Testis (tissue), 2 donors: ENCODE measurements around the gene ANAPC13.

ENCODE experiments used
- POLR2A ChIP-seq: fragments of 450-650 bp; IDR thresholded peaks from one replicate; pipeline ENCODE4 v1.6.1; 2017; ENCODE audit warnings: antibody characterized with exemption, mild to moderate bottlenecking, moderate library complexity
- TF ChIP-seq, protein P1 (sequence below), 3 experiments: fragments of 450-650 bp in 2 of 3; fragments of 200-600 bp in 1 of 3; sonication (generic) in 1 of 3; IDR thresholded peaks; one replicate each; pipeline ENCODE4 v1.5.1; 2016 to 2019; ENCODE audit warnings: antibody characterized with exemption in 3 of 3, mild to moderate bottlenecking in 2 of 3, moderate library complexity in 1 of 3

DNA sequence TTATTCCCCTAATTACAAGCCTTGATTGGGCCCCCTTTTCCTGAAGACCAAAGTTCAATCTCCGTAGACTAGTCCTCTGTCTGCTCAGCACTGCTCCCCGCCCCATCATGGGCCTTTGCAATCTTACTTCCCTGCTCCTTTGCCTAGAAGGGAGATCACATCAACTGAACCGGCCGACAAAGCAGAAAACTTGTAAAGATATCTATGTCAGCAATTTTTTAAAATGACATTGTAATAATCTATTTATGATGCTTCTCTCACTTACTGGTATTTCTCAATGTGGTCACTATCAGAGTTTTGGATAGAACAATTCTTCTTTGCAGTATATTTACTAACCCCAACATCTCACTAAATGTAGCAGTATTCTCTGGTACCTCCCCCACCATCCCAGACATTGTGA, 17.3 kb downstream of the ANAPC13 start:
- TF ChIP-seq, protein P1, sequence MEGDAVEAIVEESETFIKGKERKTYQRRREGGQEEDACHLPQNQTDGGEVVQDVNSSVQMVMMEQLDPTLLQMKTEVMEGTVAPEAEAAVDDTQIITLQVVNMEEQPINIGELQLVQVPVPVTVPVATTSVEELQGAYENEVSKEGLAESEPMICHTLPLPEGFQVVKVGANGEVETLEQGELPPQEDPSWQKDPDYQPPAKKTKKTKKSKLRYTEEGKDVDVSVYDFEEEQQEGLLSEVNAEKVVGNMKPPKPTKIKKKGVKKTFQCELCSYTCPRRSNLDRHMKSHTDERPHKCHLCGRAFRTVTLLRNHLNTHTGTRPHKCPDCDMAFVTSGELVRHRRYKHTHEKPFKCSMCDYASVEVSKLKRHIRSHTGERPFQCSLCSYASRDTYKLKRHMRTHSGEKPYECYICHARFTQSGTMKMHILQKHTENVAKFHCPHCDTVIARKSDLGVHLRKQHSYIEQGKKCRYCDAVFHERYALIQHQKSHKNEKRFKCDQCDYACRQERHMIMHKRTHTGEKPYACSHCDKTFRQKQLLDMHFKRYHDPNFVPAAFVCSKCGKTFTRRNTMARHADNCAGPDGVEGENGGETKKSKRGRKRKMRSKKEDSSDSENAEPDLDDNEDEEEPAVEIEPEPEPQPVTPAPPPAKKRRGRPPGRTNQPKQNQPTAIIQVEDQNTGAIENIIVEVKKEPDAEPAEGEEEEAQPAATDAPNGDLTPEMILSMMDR (IDR thresholded peaks at IDR 0.05) = no peak
- no peak for TF ChIP-seq POLR2A
